CD4-positive, CD25-positive, alpha-beta regulatory T cell (primary cell): ENCODE results near the gene SSR4. TPM values are rescaled to one million over a fixed set of nuclear protein-coding genes. Genes with fewer than 3 reads are reported as not detected.
A peak's percentile ranks its signal among the peaks of the same experiment; 100 is the strongest.

ENCODE experiments used
- ATAC-seq, 2 donors: fragments of 150-1000 bp; cut with Tn5 transposase; one replicate each; pipeline ENCODE4 v1.10.0; 2021; ENCODE audit warnings: low read depth in 2 of 2, moderate number of reproducible peaks in 2 of 2, moderate library complexity in 1 of 2
- DNase-seq, 3 donors: peaks; one replicate each; pipeline versions ENCODE4 v3.0.0 to v3.0.0-alpha.2; 2012 to 2022; ENCODE audit warnings: mixed read lengths in 1 of 3
- H3K27ac ChIP-seq: one replicate; pipeline ENCODE4 v1.7.0; 2013; ENCODE audit warnings: mild to moderate bottlenecking, low read length; ENCODE audit not compliant: insufficient read depth, poor library complexity, severe bottlenecking
- H3K27me3 ChIP-seq: one replicate; pipeline ENCODE4 v1.7.0; 2013; ENCODE audit warnings: low read length; ENCODE audit not compliant: control insufficient read depth, insufficient read depth
- H3K36me3 ChIP-seq: one replicate; pipeline ENCODE4 v1.7.0; 2013; ENCODE audit warnings: mild to moderate bottlenecking, low read length, moderate library complexity; ENCODE audit not compliant: control insufficient read depth, insufficient read depth
- H3K4me1 ChIP-seq: 2 replicates; pipeline ENCODE4 v1.7.0; 2013; ENCODE audit warnings: mild to moderate bottlenecking, low read length; ENCODE audit not compliant: insufficient read depth, control insufficient read depth, poor library complexity, severe bottlenecking
- H3K4me3 ChIP-seq: one replicate; pipeline ENCODE4 v1.7.0; 2013; ENCODE audit warnings: low read depth, mild to moderate bottlenecking, low read length, moderate library complexity
- H3K9me3 ChIP-seq, 2 experiments: 1 replicate in 1 of 2; 2 replicates in 1 of 2; pipeline ENCODE4 v1.7.0; 2013; ENCODE audit warnings: low read length in 2 of 2, mild to moderate bottlenecking in 1 of 2, moderate library complexity in 1 of 2; ENCODE audit not compliant: control insufficient read depth in 2 of 2
- H3K27ac Mint-ChIP-seq, 3 donors: one replicate each; pipeline ENCODE4 v1.8.0; 2020 to 2022; ENCODE audit warnings: mild to moderate bottlenecking in 3 of 3, mixed read lengths in 3 of 3, moderate library complexity in 2 of 3
- H3K27me3 Mint-ChIP-seq: one replicate; pipeline ENCODE4 v1.8.0; 2022; ENCODE audit warnings: mild to moderate bottlenecking, mixed read lengths
- H3K36me3 Mint-ChIP-seq: one replicate; pipeline ENCODE4 v1.8.0; 2020; ENCODE audit warnings: mixed read lengths
- H3K4me1 Mint-ChIP-seq, 4 donors: one replicate each; pipeline ENCODE4 v1.8.0; 2020 to 2022; ENCODE audit warnings: mixed read lengths in 4 of 4, mild to moderate bottlenecking in 1 of 4
- H3K4me3 Mint-ChIP-seq, 4 donors: one replicate each; pipeline ENCODE4 v1.8.0; 2020 to 2022; ENCODE audit warnings: mild to moderate bottlenecking in 4 of 4, mixed read lengths in 4 of 4, moderate library complexity in 3 of 4
- H3K9me3 Mint-ChIP-seq, 7 donors: one replicate each; pipeline ENCODE4 v1.8.0; 2020 to 2022; ENCODE audit warnings: mixed read lengths in 7 of 7, mild to moderate bottlenecking in 3 of 7, moderate library complexity in 2 of 7
- polyA plus RNA-seq, 4 donors: library from polyadenylated mRNA; unstranded; fragments of 300-500 nt; fragmentation: Illumina TruSeq; gene quantifications; one replicate each; pipeline ENCODE4 v1.2.3, GENCODE V29; 2021
- total RNA-seq: library from RNA; stranded (reverse); gene quantifications from one replicate; pipeline ENCODE4 v1.2.3, GENCODE V29; 2022

SSR4 gene
- total and polyA plus RNA-seq, 5 donors from 2014 or later = 155 to 475 (median 411) TPM

DNA sequence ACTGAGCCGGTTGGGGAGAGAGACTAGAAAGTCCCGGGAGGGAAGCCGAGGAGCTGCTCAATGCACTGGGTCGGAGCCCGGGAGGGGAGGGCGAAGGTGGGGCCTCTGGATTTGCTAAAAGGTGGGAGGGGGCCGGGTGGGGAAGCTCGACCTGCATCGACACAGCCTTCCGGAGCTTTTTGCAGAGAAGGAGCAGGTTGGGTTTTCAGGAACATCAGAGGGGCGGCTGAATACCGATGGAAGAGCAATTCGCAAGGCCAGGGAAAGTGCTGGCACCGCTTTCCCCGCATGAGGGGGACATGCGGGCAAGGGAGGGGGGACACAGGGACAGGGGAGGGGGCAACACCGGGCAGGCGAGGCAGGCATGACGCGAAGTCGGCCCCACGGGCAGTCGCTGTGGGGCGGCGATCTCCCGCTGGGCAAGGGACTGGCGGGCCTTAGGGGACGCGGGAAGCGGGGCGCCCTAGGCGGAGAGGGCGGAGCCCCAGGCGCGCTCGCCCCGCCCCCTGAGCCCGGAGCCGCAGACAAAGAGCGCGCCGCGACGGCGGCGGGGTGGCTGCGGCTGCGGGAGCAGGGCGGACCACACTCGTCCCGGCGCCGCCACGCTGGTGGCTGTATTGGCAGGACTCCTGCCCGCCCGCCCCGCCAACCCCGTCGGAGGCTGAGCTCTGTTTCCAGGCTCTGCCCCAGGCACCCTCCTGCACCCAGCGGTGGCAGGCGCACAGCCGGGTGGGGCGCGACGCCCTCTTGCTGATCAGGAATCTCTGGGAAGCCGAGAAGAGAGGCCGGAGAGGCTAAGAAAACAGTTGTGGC, 24.3 kb downstream of the SSR4 start:
- ATAC-seq (peak in 1 of 2 donors; percentile 55), DNase-seq (peak; percentile 27 to 40 (median 35))
- Histone ChIP-seq H3K27ac (no peak overlapping the region), H3K4me3 (no peak overlapping the region), H3K27me3 (peaks cover 3% of the 10 kb centered on the region), H3K9me3 (no peaks in the 10 kb centered on the region), H3K4me1 (peaks cover 19% of the 10 kb centered on the region), H3K36me3 (no peaks in the 10 kb centered on the region)
- no peak overlapping the region for H3K27ac Mint-ChIP-seq
- peaks cover 0 to 44% (median 6%) of the 10 kb centered on the region in 4 donors for H3K4me1 Mint-ChIP-seq
- peaks cover 31% of the 10 kb centered on the region for H3K27me3 Mint-ChIP-seq
- peaks cover 0 to 1% (median 0%) of the 10 kb centered on the region in 7 donors for H3K9me3 Mint-ChIP-seq
- peak overlapping the region in 1 of 4 donors; percentile 41 for H3K4me3 Mint-ChIP-seq
- H3K36me3 Mint-ChIP-seq = no peaks in the 10 kb centered on the region

DNA sequence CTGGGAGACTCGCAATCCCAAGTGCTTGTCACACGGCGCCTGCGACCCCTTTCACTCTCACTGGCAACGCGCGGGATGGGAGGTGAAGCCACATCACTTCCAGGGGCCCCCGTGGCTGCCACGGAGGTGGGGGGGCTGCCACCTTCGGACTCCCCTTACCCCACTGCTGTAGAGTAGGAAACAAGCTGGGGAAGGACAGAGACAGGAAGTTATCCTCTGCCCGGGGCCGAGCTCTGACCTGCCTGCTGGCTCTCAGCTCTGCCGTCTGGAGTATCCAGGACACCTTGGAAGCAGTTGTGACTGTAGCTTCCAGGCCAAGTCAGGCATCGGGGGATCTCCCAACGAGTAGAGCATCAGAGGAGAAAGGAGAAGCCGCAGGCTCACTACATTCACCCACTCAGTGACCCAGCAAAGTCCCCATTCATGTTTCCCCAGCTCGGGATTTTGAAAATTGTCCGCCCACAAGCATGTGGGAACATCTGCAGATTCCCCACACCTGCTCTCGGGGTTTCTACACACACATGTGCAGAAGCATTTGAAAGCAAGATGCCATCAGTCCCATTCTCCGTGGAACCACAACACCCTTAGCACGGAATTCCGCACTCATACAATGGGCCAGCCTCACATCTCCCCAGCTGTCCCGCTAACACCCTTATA, 25.0 kb downstream of the SSR4 start:
- Mint-ChIP-seq H3K9me3 (peaks cover 0 to under 1% (median 0%) of the 10 kb centered on the region in 7 donors), H3K4me3 (peak overlapping the region in 1 of 4 donors; percentile 41), H3K27me3 (peaks cover 35% of the 10 kb centered on the region), H3K27ac (no peak overlapping the region), H3K4me1 (peaks cover 0 to 44% (median 6%) of the 10 kb centered on the region in 4 donors), H3K36me3 (no peaks in the 10 kb centered on the region)
- DNase-seq (no peak), ATAC-seq (no peak)
- peaks cover 19% of the 10 kb centered on the region for H3K4me1 ChIP-seq
- no peak overlapping the region for H3K27ac ChIP-seq
- H3K4me3 ChIP-seq = no peak overlapping the region
- H3K9me3 ChIP-seq = no peaks in the 10 kb centered on the region
- H3K36me3 ChIP-seq = no peaks in the 10 kb centered on the region
- peaks cover 4% of the 10 kb centered on the region for H3K27me3 ChIP-seq

DNA sequence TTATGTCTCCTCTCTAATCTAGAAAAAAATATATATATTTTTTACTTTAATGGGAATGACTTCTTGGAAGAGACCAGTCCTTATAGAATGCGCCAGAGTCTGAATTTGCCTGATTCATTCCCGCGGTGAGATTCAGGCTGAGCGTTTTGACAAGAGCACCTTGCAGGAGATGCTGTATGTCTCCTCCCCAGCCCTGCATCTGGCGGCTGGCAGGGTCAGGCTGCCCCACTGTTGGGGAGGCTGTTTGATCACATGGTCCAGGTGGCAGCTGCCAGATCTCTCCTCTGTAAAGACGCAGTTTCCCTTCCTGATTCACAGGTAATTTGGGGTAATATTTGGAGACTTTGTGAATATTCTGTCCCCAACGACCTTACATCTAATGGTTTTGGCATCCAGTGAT, 26.1 kb downstream of the SSR4 start:
- H3K36me3 ChIP-seq = no peaks in the 10 kb centered on the region
- ATAC-seq (no peak), DNase-seq (no peak)
- peaks cover 0 to 44% (median 3%) of the 10 kb centered on the region in 4 donors for H3K4me1 Mint-ChIP-seq
- no peak overlapping the region for H3K4me3 Mint-ChIP-seq
- no peaks in the 10 kb centered on the region for H3K9me3 Mint-ChIP-seq
- peaks cover 19% of the 10 kb centered on the region for H3K4me1 ChIP-seq
- H3K9me3 ChIP-seq = no peaks in the 10 kb centered on the region
- H3K27me3 Mint-ChIP-seq = peaks cover 27% of the 10 kb centered on the region
- no peak overlapping the region for H3K27ac Mint-ChIP-seq
- peaks cover 4% of the 10 kb centered on the region for H3K27me3 ChIP-seq
- H3K36me3 Mint-ChIP-seq = no peaks in the 10 kb centered on the region
- no peak overlapping the region for H3K27ac ChIP-seq
- H3K4me3 ChIP-seq = no peak overlapping the region

DNA sequence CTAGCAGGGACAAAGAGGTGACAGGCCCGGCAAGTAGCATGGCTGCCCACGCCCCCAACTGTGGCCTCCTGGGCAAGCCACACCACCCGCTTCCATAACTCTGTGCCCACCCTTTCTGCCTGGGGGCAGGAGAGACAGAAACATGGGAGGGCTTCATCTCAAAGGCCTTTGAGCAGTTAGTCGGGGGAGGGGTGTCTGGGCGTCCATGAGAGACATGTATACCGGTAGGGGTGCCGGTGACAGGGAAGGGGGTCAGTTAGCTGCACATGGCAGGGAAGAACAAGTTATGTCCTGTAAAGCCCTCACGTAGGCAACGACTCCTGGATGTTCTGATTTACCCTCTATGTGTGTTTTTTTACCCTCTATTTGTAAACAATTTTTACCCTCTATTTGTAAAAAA, 26.6 kb downstream of the SSR4 start:
- H3K9me3 ChIP-seq = no peaks in the 10 kb centered on the region
- H3K4me3 Mint-ChIP-seq = no peak overlapping the region
- H3K4me1 ChIP-seq = peaks cover 19% of the 10 kb centered on the region
- peaks cover 27% of the 10 kb centered on the region for H3K27me3 Mint-ChIP-seq
- H3K27ac Mint-ChIP-seq = no peak overlapping the region
- ATAC-seq (no peak), DNase-seq (no peak)
- H3K4me3 ChIP-seq = no peak overlapping the region
- no peaks in the 10 kb centered on the region for H3K36me3 ChIP-seq
- no peaks in the 10 kb centered on the region for H3K9me3 Mint-ChIP-seq
- H3K27me3 ChIP-seq = peaks cover 4% of the 10 kb centered on the region
- H3K4me1 Mint-ChIP-seq = peaks cover 0 to 44% (median 3%) of the 10 kb centered on the region in 4 donors
- no peaks in the 10 kb centered on the region for H3K36me3 Mint-ChIP-seq
- no peak overlapping the region for H3K27ac ChIP-seq

DNA sequence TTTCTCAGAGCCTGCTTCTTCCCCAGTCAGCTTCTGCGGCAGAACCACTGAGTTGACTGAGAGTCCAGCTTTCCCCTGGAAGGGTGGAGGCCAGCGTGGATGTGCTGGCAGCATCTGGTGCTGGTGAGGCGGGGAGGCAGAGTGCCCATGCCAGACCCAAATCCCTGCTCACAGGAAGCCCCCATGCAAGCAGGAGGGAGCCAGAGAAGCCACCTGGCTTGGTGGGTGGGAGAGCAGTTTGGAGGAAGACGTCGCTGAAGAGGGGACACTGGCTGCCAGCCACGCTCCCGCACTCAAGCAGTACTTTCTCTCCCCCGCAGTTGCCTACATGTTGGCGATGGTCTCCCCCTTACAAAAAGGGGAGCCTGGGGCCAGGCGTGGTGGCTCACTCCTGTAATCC, 29.9 kb downstream of the SSR4 start:
- Histone ChIP-seq H3K36me3 (no peaks in the 10 kb centered on the region), H3K4me1 (peaks cover 16% of the 10 kb centered on the region), H3K9me3 (no peaks in the 10 kb centered on the region), H3K4me3 (no peak overlapping the region), H3K27ac (no peak overlapping the region), H3K27me3 (peaks cover 6% of the 10 kb centered on the region)
- peaks cover 47% of the 10 kb centered on the region for H3K27me3 Mint-ChIP-seq
- ATAC-seq (no peak), DNase-seq (no peak)
- H3K9me3 Mint-ChIP-seq = peaks cover 0 to 3% (median 0%) of the 10 kb centered on the region in 7 donors
- no peaks in the 10 kb centered on the region for H3K36me3 Mint-ChIP-seq
- peaks cover 0 to 28% (median 7%) of the 10 kb centered on the region in 4 donors for H3K4me1 Mint-ChIP-seq
- no peak overlapping the region for H3K4me3 Mint-ChIP-seq
- H3K27ac Mint-ChIP-seq = no peak overlapping the region

DNA sequence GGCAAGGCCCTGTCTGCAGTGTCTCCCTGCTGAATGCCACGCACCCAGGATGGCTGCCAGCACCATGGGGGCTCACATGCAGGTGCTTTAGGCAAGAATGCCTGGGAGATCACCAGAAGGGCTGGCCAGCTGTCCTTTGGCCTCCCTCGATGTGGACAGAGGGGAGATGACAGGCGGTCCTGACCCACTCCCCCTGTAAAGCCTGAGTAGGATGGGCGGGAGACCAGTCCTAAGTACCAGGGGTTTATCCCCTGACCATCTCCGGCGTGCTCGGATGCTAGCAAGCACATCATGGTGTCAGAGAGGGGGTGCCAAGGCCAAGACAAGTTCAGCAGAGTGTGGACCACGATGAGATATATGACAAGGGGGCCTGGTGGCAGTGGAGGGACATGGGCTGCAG, 30.6 kb downstream of the SSR4 start:
- Histone ChIP-seq H3K4me1 (peaks cover 19% of the 10 kb centered on the region), H3K36me3 (no peaks in the 10 kb centered on the region), H3K9me3 (no peaks in the 10 kb centered on the region), H3K4me3 (no peak overlapping the region), H3K27ac (no peak overlapping the region), H3K27me3 (peaks cover 6% of the 10 kb centered on the region)
- Mint-ChIP-seq H3K27me3 (peaks cover 48% of the 10 kb centered on the region), H3K9me3 (peaks cover 0 to 3% (median 0%) of the 10 kb centered on the region in 7 donors), H3K4me1 (peaks cover 0 to 27% (median 5%) of the 10 kb centered on the region in 4 donors), H3K36me3 (no peaks in the 10 kb centered on the region), H3K4me3 (no peak overlapping the region), H3K27ac (no peak overlapping the region)
- ATAC-seq (no peak), DNase-seq (no peak)

DNA sequence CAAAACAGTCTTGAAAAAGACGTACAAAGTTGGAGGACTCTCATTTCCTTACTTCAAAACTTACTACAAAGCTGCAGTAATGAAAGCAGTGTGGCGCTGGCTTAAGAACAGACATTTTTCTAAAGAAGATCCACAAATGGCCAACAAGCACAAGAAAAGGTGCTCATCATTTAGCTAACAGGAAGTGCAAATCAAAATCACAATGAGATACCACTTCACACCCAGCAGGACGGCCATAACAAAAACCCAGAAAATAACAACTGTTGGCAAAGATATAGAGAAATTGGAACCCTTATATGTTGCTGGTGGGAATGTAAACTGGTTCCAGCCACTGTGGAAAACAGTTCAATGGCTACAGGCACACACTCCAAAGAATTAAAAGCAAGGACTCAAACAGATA, 32.5 kb downstream of the SSR4 start:
- Mint-ChIP-seq H3K27ac (peak overlapping the region in 2 of 3 donors; percentile 47 to 72), H3K4me1 (peaks cover 0 to 16% (median 5%) of the 10 kb centered on the region in 4 donors)

More for the DNA sequence above, 32.5 kb downstream of the SSR4 start:
- H3K4me3 ChIP-seq = no peak overlapping the region
- peaks cover 6% of the 10 kb centered on the region for H3K27me3 ChIP-seq
- no peaks in the 10 kb centered on the region for H3K36me3 ChIP-seq
- H3K9me3 ChIP-seq = no peaks in the 10 kb centered on the region
- ATAC-seq = no peak
- Mint-ChIP-seq H3K27me3 (peaks cover 45% of the 10 kb centered on the region), H3K36me3 (no peaks in the 10 kb centered on the region), H3K4me3 (no peak overlapping the region), H3K9me3 (peaks cover 0 to 4% (median 0%) of the 10 kb centered on the region in 7 donors)
- no peak for DNase-seq
- H3K27ac ChIP-seq = no peak overlapping the region
- peaks cover 11% of the 10 kb centered on the region for H3K4me1 ChIP-seq
